Measurements from ENCODE around the gene PKP4. TPM values are rescaled to one million over a fixed set of nuclear protein-coding genes. Genes with fewer than 3 reads are reported as not detected.

The PKP4 gene
- total RNA-seq, 1 experiment from 2014 or later, result 55.2 TPM

DNA sequence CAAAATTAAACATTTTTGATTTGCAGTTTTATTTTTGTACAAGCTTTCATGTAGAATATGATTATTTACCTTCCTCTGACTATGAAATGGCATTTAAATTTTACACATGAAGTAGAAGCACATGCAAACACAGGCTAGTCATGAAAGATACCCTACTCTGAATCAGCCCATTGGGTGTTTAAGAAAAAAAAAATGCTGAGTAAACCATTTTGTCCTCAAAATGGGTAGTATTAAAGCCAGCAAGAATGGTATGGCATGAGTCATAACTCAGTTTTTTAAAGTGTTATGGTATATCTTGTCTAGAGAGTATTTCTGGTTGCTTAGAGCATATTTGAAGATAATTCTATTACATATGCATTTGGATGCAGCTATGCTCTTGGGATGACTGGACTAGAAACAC is 55.0 kb downstream of the PKP4 start:
- ChIA-PET POLR2A (no interaction called here), CTCF (no interaction called here), RAD21 (ENCODE audit: low non-redundant PET in 1 of 2, low total read pairs in 2 of 2, uncharacterized antibody in 2 of 2, unreplicated experiment in 2 of 2) (no interaction called here)
- Histone ChIP-seq H3K9me2 (ENCODE audit: insufficient read depth) (no peaks in the 10 kb centered on the region), H3K79me2 (ENCODE audit: insufficient read depth, low read length) (peaks cover 64% of the 10 kb centered on the region), H3K9me3 (ENCODE audit: control insufficient read depth in 1 of 2, insufficient read depth in 1 of 2, low read depth in 1 of 2, low read length in 2 of 2) (no peaks in the 10 kb centered on the region), H4K20me1 (ENCODE audit: insufficient read depth) (no peaks in the 10 kb centered on the region), H3K27ac (ENCODE audit: low read depth, low read length) (no peak overlapping the region), H3K4me2 (ENCODE audit: low read length) (no peak overlapping the region), H3K4me3 (replicated peaks in 1 of 2; ENCODE audit: low read depth in 1 of 2, low read length in 2 of 2) (no peak overlapping the region), H3K36me3 (ENCODE audit: control insufficient read depth in 1 of 2, insufficient read depth in 2 of 2, low read length in 2 of 2) (no peaks in the 10 kb centered on the region), H2AFZ (ENCODE audit: low read depth, low read length, poor library complexity, severe bottlenecking) (no peak overlapping the region), H3K27me3 (ENCODE audit: insufficient read depth, low read length) (no peaks in the 10 kb centered on the region), H3K9ac (ENCODE audit: low read length) (no peak overlapping the region), H3K4me1 (ENCODE audit: control insufficient read depth in 1 of 2, insufficient read depth in 2 of 2, low read length in 2 of 2) (peaks cover 5 to 17% of the 10 kb centered on the region in 2 experiments)
- intact Hi-C loops (cut with micrococcal nuclease), result no loop called here
- BruUV-seq (replicated peaks), result no TSS peak
- no peak for TF ChIP-seq YY1 (IDR thresholded peaks at IDR 0.05; ENCODE audit: extremely low read depth, insufficient replicate concordance, low read depth, low read length)
- TF ChIP-seq POLR2AphosphoS5 (IDR thresholded peaks at IDR 0.05; ENCODE audit: low read depth, low read length), result no peak
- TF ChIP-seq, protein P1, sequence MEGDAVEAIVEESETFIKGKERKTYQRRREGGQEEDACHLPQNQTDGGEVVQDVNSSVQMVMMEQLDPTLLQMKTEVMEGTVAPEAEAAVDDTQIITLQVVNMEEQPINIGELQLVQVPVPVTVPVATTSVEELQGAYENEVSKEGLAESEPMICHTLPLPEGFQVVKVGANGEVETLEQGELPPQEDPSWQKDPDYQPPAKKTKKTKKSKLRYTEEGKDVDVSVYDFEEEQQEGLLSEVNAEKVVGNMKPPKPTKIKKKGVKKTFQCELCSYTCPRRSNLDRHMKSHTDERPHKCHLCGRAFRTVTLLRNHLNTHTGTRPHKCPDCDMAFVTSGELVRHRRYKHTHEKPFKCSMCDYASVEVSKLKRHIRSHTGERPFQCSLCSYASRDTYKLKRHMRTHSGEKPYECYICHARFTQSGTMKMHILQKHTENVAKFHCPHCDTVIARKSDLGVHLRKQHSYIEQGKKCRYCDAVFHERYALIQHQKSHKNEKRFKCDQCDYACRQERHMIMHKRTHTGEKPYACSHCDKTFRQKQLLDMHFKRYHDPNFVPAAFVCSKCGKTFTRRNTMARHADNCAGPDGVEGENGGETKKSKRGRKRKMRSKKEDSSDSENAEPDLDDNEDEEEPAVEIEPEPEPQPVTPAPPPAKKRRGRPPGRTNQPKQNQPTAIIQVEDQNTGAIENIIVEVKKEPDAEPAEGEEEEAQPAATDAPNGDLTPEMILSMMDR (IDR thresholded peaks at IDR 0.05 in 2 of 3, conservative IDR thresholded peaks at IDR 0.05 in 1 of 3; ENCODE audit: borderline replicate concordance in 1 of 3, insufficient read depth in 1 of 3, low read depth in 2 of 3, low read length in 2 of 3), result no peak
- TF ChIP-seq, protein P2, sequence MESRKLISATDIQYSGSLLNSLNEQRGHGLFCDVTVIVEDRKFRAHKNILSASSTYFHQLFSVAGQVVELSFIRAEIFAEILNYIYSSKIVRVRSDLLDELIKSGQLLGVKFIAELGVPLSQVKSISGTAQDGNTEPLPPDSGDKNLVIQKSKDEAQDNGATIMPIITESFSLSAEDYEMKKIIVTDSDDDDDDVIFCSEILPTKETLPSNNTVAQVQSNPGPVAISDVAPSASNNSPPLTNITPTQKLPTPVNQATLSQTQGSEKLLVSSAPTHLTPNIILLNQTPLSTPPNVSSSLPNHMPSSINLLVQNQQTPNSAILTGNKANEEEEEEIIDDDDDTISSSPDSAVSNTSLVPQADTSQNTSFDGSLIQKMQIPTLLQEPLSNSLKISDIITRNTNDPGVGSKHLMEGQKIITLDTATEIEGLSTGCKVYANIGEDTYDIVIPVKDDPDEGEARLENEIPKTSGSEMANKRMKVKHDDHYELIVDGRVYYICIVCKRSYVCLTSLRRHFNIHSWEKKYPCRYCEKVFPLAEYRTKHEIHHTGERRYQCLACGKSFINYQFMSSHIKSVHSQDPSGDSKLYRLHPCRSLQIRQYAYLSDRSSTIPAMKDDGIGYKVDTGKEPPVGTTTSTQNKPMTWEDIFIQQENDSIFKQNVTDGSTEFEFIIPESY (IDR thresholded peaks at IDR 0.05; ENCODE audit: extremely low read depth, insufficient replicate concordance, low read length), result no peak
- no peak for TF ChIP-seq CBX3 (IDR thresholded peaks at IDR 0.05; ENCODE audit: low read depth)
- no peak for TF ChIP-seq CEBPB (IDR thresholded peaks at IDR 0.05; ENCODE audit: low read depth)
- TF ChIP-seq ZNF274 (IDR thresholded peaks at IDR 0.05; ENCODE audit: low read depth, low read length), result no peak
- no peak for TF ChIP-seq EZH2phosphoT487 (IDR thresholded peaks at IDR 0.05; ENCODE audit: borderline replicate concordance)
- TF ChIP-seq ZFX (IDR thresholded peaks at IDR 0.05), result no peak
- no peak for TF ChIP-seq EZH2 (IDR thresholded peaks at IDR 0.05)
- no peak for TF ChIP-seq JUND (IDR thresholded peaks at IDR 0.05)
- no peak for TF ChIP-seq EGR1 (IDR thresholded peaks at IDR 0.05; ENCODE audit: low read depth)
- TF ChIP-seq, protein P3, sequence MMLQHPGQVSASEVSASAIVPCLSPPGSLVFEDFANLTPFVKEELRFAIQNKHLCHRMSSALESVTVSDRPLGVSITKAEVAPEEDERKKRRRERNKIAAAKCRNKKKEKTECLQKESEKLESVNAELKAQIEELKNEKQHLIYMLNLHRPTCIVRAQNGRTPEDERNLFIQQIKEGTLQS (IDR thresholded peaks at IDR 0.05), result no peak
- no peak for TF ChIP-seq SRF (IDR thresholded peaks at IDR 0.05; ENCODE audit: low read depth)
- DNase-seq (ENCODE audit: low read depth, low spot score), result no peak
- no peak for ATAC-seq

All from HCT116 (cell line).